Ishikawa (cell line): ENCODE measurements around the gene PGBD4.

Experiments used
- CEBPB ChIP-seq: IDR thresholded peaks from 2 replicates; pipeline ENCODE4 v1.6.1; 2012
- CREB1 ChIP-seq: IDR thresholded peaks from 2 replicates; pipeline ENCODE4 v1.6.1; 2012; ENCODE audit warnings: low read depth
- EGR1 ChIP-seq: IDR thresholded peaks from 2 replicates; pipeline ENCODE4 v1.6.1; 2012
- EP300 ChIP-seq: IDR thresholded peaks from 2 replicates; pipeline ENCODE4 v1.6.1; 2012; ENCODE audit warnings: borderline replicate concordance
- FOXM1 ChIP-seq: IDR thresholded peaks from 2 replicates; pipeline ENCODE4 v1.6.1; 2012; ENCODE audit warnings: low read depth, borderline replicate concordance
- MAX ChIP-seq: IDR thresholded peaks from 2 replicates; pipeline ENCODE4 v1.6.1; 2012
- NFIC ChIP-seq: IDR thresholded peaks from 2 replicates; pipeline ENCODE4 v1.6.1; 2012
- RAD21 ChIP-seq: IDR thresholded peaks from 2 replicates; pipeline ENCODE4 v1.6.1; 2012; ENCODE audit warnings: low read depth
- REST ChIP-seq: IDR thresholded peaks from 2 replicates; pipeline ENCODE4 v1.6.1; 2012; ENCODE audit warnings: low read depth, mild to moderate bottlenecking
- TAF1 ChIP-seq: IDR thresholded peaks from 2 replicates; pipeline ENCODE4 v1.6.1; 2012; ENCODE audit warnings: low read depth, mild to moderate bottlenecking
- TCF12 ChIP-seq: IDR thresholded peaks from 2 replicates; pipeline ENCODE4 v1.6.1; 2012; ENCODE audit warnings: low read depth
- TEAD4 ChIP-seq: IDR thresholded peaks from 2 replicates; pipeline ENCODE4 v1.6.1; 2012
- USF1 ChIP-seq: IDR thresholded peaks from 2 replicates; pipeline ENCODE4 v1.6.1; 2012
- YY1 ChIP-seq: IDR thresholded peaks from 2 replicates; pipeline ENCODE4 v1.6.1; 2012; ENCODE audit warnings: low read depth
- ZBTB7A ChIP-seq: IDR thresholded peaks from 2 replicates; pipeline ENCODE4 v1.6.1; 2012; ENCODE audit warnings: low read depth

The PGBD4 gene

GRCh38 chr15:34070003-34070402 is 31.9 kb upstream of the PGBD4 start:
- TF ChIP-seq YY1: no peak
- TF ChIP-seq NFIC: no peak
- TF ChIP-seq TAF1: no peak
- TF ChIP-seq ZBTB7A: no peak

GRCh38 chr15:34076785-34077184 is 25.1 kb upstream of the PGBD4 start:
- TF ChIP-seq YY1: no peak
- no peak for TF ChIP-seq CREB1
- TF ChIP-seq USF1: no peak
- no peak for TF ChIP-seq RAD21
- TF ChIP-seq ZBTB7A: no peak
- TF ChIP-seq NFIC: no peak
- TF ChIP-seq EGR1: no peak
- no peak for TF ChIP-seq CEBPB
- no peak for TF ChIP-seq FOXM1
- TF ChIP-seq TEAD4: no peak
- no peak for TF ChIP-seq TCF12
- no peak for TF ChIP-seq TAF1
- no peak for TF ChIP-seq MAX
- TF ChIP-seq REST: no peak
- TF ChIP-seq EP300: no peak

GRCh38 chr15:34078900-34079299 is 23.0 kb upstream of the PGBD4 start:
- TF ChIP-seq YY1 (no peak), ZBTB7A (no peak), FOXM1 (no peak), MAX (no peak), TAF1 (no peak), CREB1 (no peak), TEAD4 (no peak), EP300 (no peak), NFIC (no peak), EGR1 (no peak), REST (no peak), TCF12 (no peak), CEBPB (no peak), RAD21 (no peak), USF1 (no peak)

GRCh38 chr15:34079904-34080303 is 22.0 kb upstream of the PGBD4 start:
- TF ChIP-seq TEAD4 (no peak), USF1 (no peak), RAD21 (no peak)

GRCh38 chr15:34084086-34084485 is 17.8 kb upstream of the PGBD4 start:
- TF ChIP-seq EP300 (no peak), TCF12 (no peak), ZBTB7A (no peak), MAX (no peak), YY1 (no peak), CREB1 (no peak), TAF1 (no peak), EGR1 (no peak), USF1 (no peak)

GRCh38 chr15:34085746-34086145 is 16.1 kb upstream of the PGBD4 start:
- TF ChIP-seq NFIC (no peak), CEBPB (no peak), USF1 (no peak), TEAD4 (no peak), REST (no peak), TCF12 (no peak), FOXM1 (no peak)
